SK-N-SH (cell line): ENCODE measurements around the gene RNF111. TPM values are rescaled to one million over a fixed set of nuclear protein-coding genes. Genes with fewer than 3 reads are reported as not detected.

Experiments
- CTCF ChIA-PET: fragments of 300-600, 350-600 bp; formaldehyde crosslinking; extraction: SDS; loops from one replicate; lab custom pipeline; 2021; lab: Yijun Ruan, JAX
- POLR2A ChIA-PET: fragments of 350-600 bp; sonication (Branson Sonifier 250); formaldehyde crosslinking; extraction: SDS; loops from one replicate; lab custom pipeline; 2020; ENCODE audit warnings: antibody characterized with exemption, inconsistent platforms; lab: Yijun Ruan, JAX
- DNase-seq: peaks from one replicate; pipeline ENCODE4 v3.0.0; 2012
- H2AFZ ChIP-seq: fragments of 200-600 bp; sonication (generic); 2 replicates; pipeline ENCODE4 v1.8.1; 2016; ENCODE audit warnings: antibody characterized with exemption, mild to moderate bottlenecking, low read depth
- H3F3A ChIP-seq: fragments of 200-600 bp; sonication (generic); replicated peaks from 2 replicates; pipeline ENCODE3; 2016; ENCODE audit warnings: antibody characterized with exemption, mild to moderate bottlenecking; ENCODE audit not compliant: insufficient read depth
- H3K27ac ChIP-seq, 2 experiments: fragments of 200-500 bp in 1 of 2; fragments of 200-600 bp in 1 of 2; sonication (Bioruptor generic) in 1 of 2; sonication (generic), shearing (Covaris generic) in 1 of 2; 2 replicates each; pipeline versions ENCODE4 v1.5.1 to v1.6.1; 2014 to 2016; ENCODE audit warnings: low read depth in 2 of 2, inconsistent platforms in 1 of 2, low read length in 1 of 2, mild to moderate bottlenecking in 1 of 2, mixed read lengths in 1 of 2
- H3K27me3 ChIP-seq: fragments of 200-600 bp; sonication (generic), shearing (Covaris generic); 2 replicates; pipeline ENCODE4 v1.6.1; 2016; ENCODE audit warnings: mixed run types; ENCODE audit not compliant: insufficient read depth
- H3K36me3 ChIP-seq, 2 experiments: fragments of 200-500 bp in 1 of 2; fragments of 200-600 bp in 1 of 2; sonication (Bioruptor generic) in 1 of 2; sonication (generic) in 1 of 2; replicated peaks in 1 of 2; 2 replicates each; pipeline versions ENCODE3 to v1.5.1; 2014 to 2016; ENCODE audit warnings: low read length in 1 of 2, mild to moderate bottlenecking in 1 of 2; ENCODE audit not compliant: insufficient read depth in 2 of 2, control insufficient read depth in 1 of 2
- H3K4me1 ChIP-seq, 2 experiments: fragments of 200-500 bp in 1 of 2; fragments of 200-600 bp in 1 of 2; sonication (Bioruptor generic) in 1 of 2; sonication (generic), shearing (Covaris generic) in 1 of 2; 2 replicates each; pipeline versions ENCODE4 v1.5.1 to v1.6.1; 2014 to 2016; ENCODE audit warnings: low read depth in 1 of 2, low read length in 1 of 2, mixed run types in 1 of 2; ENCODE audit not compliant: insufficient read depth in 2 of 2, control insufficient read depth in 1 of 2
- H3K4me2 ChIP-seq: fragments of 200-600 bp; sonication (generic), shearing (Covaris generic); 2 replicates; pipeline ENCODE4 v1.6.1; 2017; ENCODE audit warnings: mixed run types
- H3K4me3 ChIP-seq, 2 experiments: fragments of 200-500 bp in 1 of 2; fragments of 200-600 bp in 1 of 2; sonication (Bioruptor generic) in 1 of 2; sonication (generic), shearing (Covaris generic) in 1 of 2; 2 replicates each; pipeline versions ENCODE4 v1.5.1 to v1.8.1; 2014 to 2016; ENCODE audit warnings: low read depth in 2 of 2, inconsistent platforms in 1 of 2, low read length in 1 of 2, mild to moderate bottlenecking in 1 of 2, mixed read lengths in 1 of 2, moderate library complexity in 1 of 2
- H3K79me2 ChIP-seq: fragments of 200-600 bp; sonication (generic); 2 replicates; pipeline ENCODE4 v1.8.1; 2017; ENCODE audit warnings: mild to moderate bottlenecking; ENCODE audit not compliant: insufficient read depth
- H3K9ac ChIP-seq: fragments of 200-600 bp; sonication (generic); 2 replicates; pipeline ENCODE4 v1.6.1; 2017; ENCODE audit warnings: mixed run types
- H3K9me2 ChIP-seq: fragments of 200-600 bp; sonication (generic); 2 replicates; pipeline ENCODE4 v1.6.1; 2017; ENCODE audit warnings: mixed run types
- H3K9me3 ChIP-seq: fragments of 200-600 bp; sonication (generic); 2 replicates; pipeline ENCODE4 v1.6.1; 2017; ENCODE audit warnings: mixed run types, mild to moderate bottlenecking, moderate library complexity
- H4K20me1 ChIP-seq: fragments of 200-600 bp; sonication (generic); 2 replicates; pipeline ENCODE4 v1.6.1; 2017; ENCODE audit warnings: mild to moderate bottlenecking, mixed run types; ENCODE audit not compliant: insufficient read depth
- ELF1 ChIP-seq: IDR thresholded peaks from 2 replicates; pipeline ENCODE4 v1.4.0; 2012
- EP300 ChIP-seq, 2 experiments: IDR thresholded peaks; 2 replicates each; pipeline versions ENCODE4 v1.4.0 to v1.6.1; 2012; ENCODE audit warnings: borderline replicate concordance in 1 of 2, low read depth in 1 of 2, low read length in 1 of 2
- FOSL2 ChIP-seq: IDR thresholded peaks from 2 replicates; pipeline ENCODE4 v1.4.0; 2012; ENCODE audit warnings: low read depth, mild to moderate bottlenecking, moderate library complexity, borderline replicate concordance
- FOXJ3 ChIP-seq: sonication (generic); formaldehyde crosslinking; IDR thresholded peaks from 2 replicates; pipeline ENCODE4 v1.5.1; 2020; ENCODE audit warnings: mild to moderate bottlenecking, missing genetic modification reagents
- FOXM1 ChIP-seq: IDR thresholded peaks from 2 replicates; pipeline ENCODE4 v1.4.0; 2012; ENCODE audit warnings: low read depth, mild to moderate bottlenecking
- GABPA ChIP-seq: IDR thresholded peaks from 2 replicates; pipeline ENCODE4 v1.4.0; 2012; ENCODE audit warnings: low read depth, mild to moderate bottlenecking
- GATA2 ChIP-seq: sonication (generic); formaldehyde crosslinking; IDR thresholded peaks from 2 replicates; pipeline ENCODE4 v1.5.0; 2020; ENCODE audit warnings: mild to moderate bottlenecking, missing genetic modification reagents
- MEF2A ChIP-seq: IDR thresholded peaks from 2 replicates; pipeline ENCODE4 v1.4.0; 2012; ENCODE audit warnings: low read depth, borderline replicate concordance
- MXI1 ChIP-seq: IDR thresholded peaks from 2 replicates; pipeline ENCODE4 v1.6.1; 2012; ENCODE audit warnings: mild to moderate bottlenecking, low read depth, low read length, improper control_type of control experiment
- NRF1 ChIP-seq: IDR thresholded peaks from 2 replicates; pipeline ENCODE4 v1.6.1; 2012; ENCODE audit warnings: low read depth, mild to moderate bottlenecking, low read length
- POLR2AphosphoS5 ChIP-seq: IDR thresholded peaks from 2 replicates; pipeline ENCODE4 v1.6.1; 2012; ENCODE audit warnings: low read depth, low read length
- RFX5 ChIP-seq: IDR thresholded peaks from 2 replicates; pipeline ENCODE4 v1.6.1; 2012; ENCODE audit warnings: mild to moderate bottlenecking, improper control_type of control experiment, low read length
- RXRA ChIP-seq: IDR thresholded peaks from 2 replicates; pipeline ENCODE4 v1.4.0; 2012; ENCODE audit warnings: low read depth, mild to moderate bottlenecking, borderline replicate concordance
- SMC3 ChIP-seq: IDR thresholded peaks from 2 replicates; pipeline ENCODE4 v1.6.1; 2012; ENCODE audit warnings: low read depth, low read length, improper control_type of control experiment
- TEAD4 ChIP-seq: IDR thresholded peaks from 2 replicates; pipeline ENCODE4 v1.4.0; 2012; ENCODE audit warnings: mild to moderate bottlenecking, borderline replicate concordance; ENCODE audit not compliant: insufficient read depth
- WGBS: methylation state at CpG from one replicate; pipeline ENCODE4 v1.1.6; 2017; ENCODE audit warnings: low lambda C conversion rate; 5-methylcytosine and 5-hydroxymethylcytosine counted together
- polyA plus RNA-seq, 3 experiments: library from polyadenylated mRNA; depleted of rRNA; stranded (reverse); fragments of >200 nt; gene quantifications; 2 replicates each; pipeline ENCODE4 v1.2.3, GENCODE V29; 2012
- TF ChIP-seq, protein P1 (sequence below): IDR thresholded peaks from 2 replicates; pipeline ENCODE4 v1.4.0; 2012; ENCODE audit warnings: low read depth
- TF ChIP-seq, protein P2 (sequence below): IDR thresholded peaks from 2 replicates; pipeline ENCODE4; 2012
- TF ChIP-seq, protein P3 (sequence below): fragments of 150-350 bp; IDR thresholded peaks from 2 replicates; pipeline ENCODE4 v1.6.1; 2016; ENCODE audit warnings: mild to moderate bottlenecking, low read depth, low read length
- TF ChIP-seq, protein P4 (sequence below): IDR thresholded peaks from 2 replicates; pipeline ENCODE4 v1.4.0; 2012; ENCODE audit warnings: low read depth, borderline replicate concordance
- TF ChIP-seq, protein P5 (sequence below): fragments of 150-350 bp; IDR thresholded peaks from 2 replicates; pipeline ENCODE4 v1.6.1; 2017; ENCODE audit warnings: antibody characterized with exemption, low read length, low read depth, borderline replicate concordance

RNF111 gene
- polyA plus RNA-seq, 1 of the 3 experiments (the other 2 are of a cell fraction), result 16.5 TPM

DNA sequence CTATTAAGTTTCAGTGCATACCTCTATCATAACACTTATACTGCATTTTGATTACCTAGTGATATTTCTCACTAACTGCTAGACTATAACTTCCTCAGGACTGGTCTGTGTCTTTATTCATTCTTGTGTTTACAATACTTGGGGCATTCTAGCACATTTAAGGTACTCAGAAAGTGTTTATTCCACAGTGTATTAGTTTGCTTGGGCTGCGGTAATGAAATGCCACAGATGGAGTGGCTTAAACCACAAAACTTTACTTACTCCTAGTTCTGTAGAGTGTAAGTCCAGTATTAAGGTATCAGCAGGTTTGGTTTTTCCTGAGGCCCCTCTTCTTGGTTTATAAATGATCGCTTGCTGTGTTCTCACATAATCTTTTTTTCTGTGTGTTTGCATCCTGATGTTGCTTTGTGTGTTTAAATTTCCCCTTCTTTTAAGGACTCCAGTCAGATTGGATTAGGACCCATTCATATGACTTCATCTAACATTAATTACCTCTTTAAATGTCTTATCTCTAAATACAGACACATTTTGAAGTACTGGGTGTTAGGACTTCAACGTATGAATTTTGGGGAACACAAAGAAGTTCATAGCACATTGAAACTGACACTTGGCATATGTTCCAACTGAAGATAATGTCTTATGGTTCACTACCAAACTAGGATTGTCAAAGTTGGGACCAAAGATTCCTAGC lies 23.9 kb downstream of the RNF111 start:
- 0 out of 4 replicates have a peak, but pooled peaks cover 0 to 5% of the 10 kb centered on the region in 2 experiments for H3K4me1 ChIP-seq
- H3K27ac ChIP-seq, result no peak overlapping the region
- no peak overlapping the region for H3K4me3 ChIP-seq
- H3K9ac ChIP-seq, result no peak overlapping the region
- no peaks in the 10 kb centered on the region for H3K9me3 ChIP-seq
- no peak for DNase-seq
- no peaks in the 10 kb centered on the region for H3K9me2 ChIP-seq
- peaks cover 41% of the 10 kb centered on the region for H4K20me1 ChIP-seq
- 92% methylated on average over 3 of the region's 3 CpGs for WGBS
- H3K79me2 ChIP-seq, result peaks cover 97% of the 10 kb centered on the region
- peaks cover 2% of the 10 kb centered on the region for H3F3A ChIP-seq
- no peak overlapping the region for H2AFZ ChIP-seq
- no peak for TF ChIP-seq MEF2A
- TF ChIP-seq GATA2, result no peak
- no peak overlapping the region for H3K4me2 ChIP-seq
- ChIA-PET POLR2A (no interaction called here), CTCF (interaction anchor here (1.0 kb wide), 1 partner anchor 467 kb away, joined by 3 read pairs; no protein-coding TSS in a partner anchor)
- H3K27me3 ChIP-seq, result no peaks in the 10 kb centered on the region
- H3K36me3 ChIP-seq, result peaks cover 0 to 19% of the 10 kb centered on the region in 2 experiments

DNA sequence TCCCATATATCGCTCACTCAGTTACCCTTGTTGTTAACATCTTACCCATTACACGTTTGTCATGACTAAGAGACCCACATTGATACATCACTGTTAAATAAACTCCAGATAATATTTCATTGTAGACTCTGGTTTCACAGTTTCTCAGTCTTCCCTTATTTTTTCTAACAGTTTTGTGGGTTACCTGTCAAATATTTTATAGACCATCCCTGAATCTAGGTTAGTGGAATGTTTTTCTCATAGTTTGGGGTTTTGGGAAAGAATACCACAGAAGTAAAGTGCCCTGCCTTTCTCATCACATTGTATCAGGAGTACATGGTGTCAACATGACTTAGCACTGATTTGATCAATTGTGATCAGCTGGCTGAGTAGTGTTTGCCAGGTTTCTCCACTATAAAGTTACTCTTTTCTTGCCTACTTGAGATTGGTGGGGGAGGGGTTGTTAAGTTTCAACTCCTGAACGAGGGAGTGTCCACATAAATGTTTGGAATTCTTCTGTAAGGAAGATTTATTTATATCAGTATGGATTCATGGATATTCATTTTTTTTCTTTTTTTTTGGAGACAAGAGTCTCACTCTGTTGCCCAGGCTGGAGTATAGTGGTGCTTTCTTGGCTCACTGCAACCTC lies 25.9 kb downstream of the RNF111 start:
- 78% methylated on average over 3 of the region's 3 CpGs for WGBS
- no peak overlapping the region for H3K27ac ChIP-seq
- H3K9ac ChIP-seq, result no peak overlapping the region
- H3K36me3 ChIP-seq, result peaks cover 0 to 11% of the 10 kb centered on the region in 2 experiments
- 0 out of 4 replicates have a peak, but pooled peaks cover 0 to 5% of the 10 kb centered on the region in 2 experiments for H3K4me1 ChIP-seq
- H3K27me3 ChIP-seq, result no peaks in the 10 kb centered on the region
- CTCF ChIA-PET, result no interaction called here
- TF ChIP-seq, protein P1, sequence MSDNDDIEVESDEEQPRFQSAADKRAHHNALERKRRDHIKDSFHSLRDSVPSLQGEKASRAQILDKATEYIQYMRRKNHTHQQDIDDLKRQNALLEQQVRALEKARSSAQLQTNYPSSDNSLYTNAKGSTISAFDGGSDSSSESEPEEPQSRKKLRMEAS, result no peak
- TF ChIP-seq POLR2AphosphoS5 (no peak), FOXM1 (no peak), MEF2A (no peak), NRF1 (no peak), SMC3 (no peak), MXI1 (no peak), RFX5 (no peak), GABPA (no peak), FOSL2 (no peak), EP300 (IDR thresholded peaks at IDR 0.05; ENCODE audit: borderline replicate concordance in 1 of 2, low read depth in 1 of 2, low read length in 1 of 2) (no peak), TEAD4 (no peak), FOXJ3 (CRISPR knock-in tag) (no peak), ELF1 (no peak), RXRA (no peak)
- TF ChIP-seq, protein P2, sequence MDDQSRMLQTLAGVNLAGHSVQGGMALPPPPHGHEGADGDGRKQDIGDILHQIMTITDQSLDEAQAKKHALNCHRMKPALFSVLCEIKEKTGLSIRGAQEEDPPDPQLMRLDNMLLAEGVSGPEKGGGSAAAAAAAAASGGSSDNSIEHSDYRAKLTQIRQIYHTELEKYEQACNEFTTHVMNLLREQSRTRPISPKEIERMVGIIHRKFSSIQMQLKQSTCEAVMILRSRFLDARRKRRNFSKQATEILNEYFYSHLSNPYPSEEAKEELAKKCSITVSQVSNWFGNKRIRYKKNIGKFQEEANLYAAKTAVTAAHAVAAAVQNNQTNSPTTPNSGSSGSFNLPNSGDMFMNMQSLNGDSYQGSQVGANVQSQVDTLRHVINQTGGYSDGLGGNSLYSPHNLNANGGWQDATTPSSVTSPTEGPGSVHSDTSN, result no peak
- TF ChIP-seq, protein P3, sequence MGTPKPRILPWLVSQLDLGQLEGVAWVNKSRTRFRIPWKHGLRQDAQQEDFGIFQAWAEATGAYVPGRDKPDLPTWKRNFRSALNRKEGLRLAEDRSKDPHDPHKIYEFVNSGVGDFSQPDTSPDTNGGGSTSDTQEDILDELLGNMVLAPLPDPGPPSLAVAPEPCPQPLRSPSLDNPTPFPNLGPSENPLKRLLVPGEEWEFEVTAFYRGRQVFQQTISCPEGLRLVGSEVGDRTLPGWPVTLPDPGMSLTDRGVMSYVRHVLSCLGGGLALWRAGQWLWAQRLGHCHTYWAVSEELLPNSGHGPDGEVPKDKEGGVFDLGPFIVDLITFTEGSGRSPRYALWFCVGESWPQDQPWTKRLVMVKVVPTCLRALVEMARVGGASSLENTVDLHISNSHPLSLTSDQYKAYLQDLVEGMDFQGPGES, result no peak
- TF ChIP-seq, protein P4, sequence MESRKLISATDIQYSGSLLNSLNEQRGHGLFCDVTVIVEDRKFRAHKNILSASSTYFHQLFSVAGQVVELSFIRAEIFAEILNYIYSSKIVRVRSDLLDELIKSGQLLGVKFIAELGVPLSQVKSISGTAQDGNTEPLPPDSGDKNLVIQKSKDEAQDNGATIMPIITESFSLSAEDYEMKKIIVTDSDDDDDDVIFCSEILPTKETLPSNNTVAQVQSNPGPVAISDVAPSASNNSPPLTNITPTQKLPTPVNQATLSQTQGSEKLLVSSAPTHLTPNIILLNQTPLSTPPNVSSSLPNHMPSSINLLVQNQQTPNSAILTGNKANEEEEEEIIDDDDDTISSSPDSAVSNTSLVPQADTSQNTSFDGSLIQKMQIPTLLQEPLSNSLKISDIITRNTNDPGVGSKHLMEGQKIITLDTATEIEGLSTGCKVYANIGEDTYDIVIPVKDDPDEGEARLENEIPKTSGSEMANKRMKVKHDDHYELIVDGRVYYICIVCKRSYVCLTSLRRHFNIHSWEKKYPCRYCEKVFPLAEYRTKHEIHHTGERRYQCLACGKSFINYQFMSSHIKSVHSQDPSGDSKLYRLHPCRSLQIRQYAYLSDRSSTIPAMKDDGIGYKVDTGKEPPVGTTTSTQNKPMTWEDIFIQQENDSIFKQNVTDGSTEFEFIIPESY, result no peak
- TF ChIP-seq, protein P5, sequence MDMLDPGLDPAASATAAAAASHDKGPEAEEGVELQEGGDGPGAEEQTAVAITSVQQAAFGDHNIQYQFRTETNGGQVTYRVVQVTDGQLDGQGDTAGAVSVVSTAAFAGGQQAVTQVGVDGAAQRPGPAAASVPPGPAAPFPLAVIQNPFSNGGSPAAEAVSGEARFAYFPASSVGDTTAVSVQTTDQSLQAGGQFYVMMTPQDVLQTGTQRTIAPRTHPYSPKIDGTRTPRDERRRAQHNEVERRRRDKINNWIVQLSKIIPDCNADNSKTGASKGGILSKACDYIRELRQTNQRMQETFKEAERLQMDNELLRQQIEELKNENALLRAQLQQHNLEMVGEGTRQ, result no peak
- POLR2A ChIA-PET, result no interaction called here
- no peak overlapping the region for H2AFZ ChIP-seq
- no peaks in the 10 kb centered on the region for H3K9me2 ChIP-seq
- H3F3A ChIP-seq, result peaks cover 2% of the 10 kb centered on the region
- H4K20me1 ChIP-seq, result peaks cover 37% of the 10 kb centered on the region
- no peak for DNase-seq
- no peaks in the 10 kb centered on the region for H3K9me3 ChIP-seq
- peaks cover 95% of the 10 kb centered on the region for H3K79me2 ChIP-seq
- H3K4me2 ChIP-seq, result no peak overlapping the region
- no peak overlapping the region for H3K4me3 ChIP-seq
